ENCODE measurements around the gene ATAD3B. TPM values are rescaled to one million over a fixed set of nuclear protein-coding genes. Genes with fewer than 3 reads are reported as not detected.

Gene ATAD3B
- total and polyA plus RNA-seq, 2 of the 13 experiments (the other 11 are each of a cell fraction or from before 2014, with no cell fraction given), result 9.6 to 31.1 TPM

- TF ChIP-seq ISL2 (CRISPR knock-in tag; IDR thresholded peaks at IDR 0.05) (no peak), MYNN (CRISPR knock-in tag; IDR thresholded peaks at IDR 0.05; ENCODE audit: low read depth) (no peak), PRDM4 (CRISPR knock-in tag; IDR thresholded peaks at IDR 0.05; ENCODE audit: borderline replicate concordance) (no peak), ZFP41 (CRISPR knock-in tag; IDR thresholded peaks at IDR 0.05; ENCODE audit: borderline replicate concordance) (no peak), ZNF629 (CRISPR knock-in tag; conservative IDR thresholded peaks at IDR 0.05) (0 out of 2 replicates have a peak, but pooled peaks have one; percentile 23), KLF15 (CRISPR knock-in tag; IDR thresholded peaks at IDR 0.05; ENCODE audit: borderline replicate concordance) (no peak), SP4 (CRISPR knock-in tag; IDR thresholded peaks at IDR 0.05) (peak; percentile 63), ZNF124 (CRISPR knock-in tag; IDR thresholded peaks at IDR 0.05) (no peak), ZNF83 (CRISPR knock-in tag; IDR thresholded peaks at IDR 0.05; ENCODE audit: borderline replicate concordance) (no peak), MAZ (IDR thresholded peaks at IDR 0.05; ENCODE audit: borderline replicate concordance, low read depth, low read length) (no peak), MAZ (CRISPR knock-in tag; IDR thresholded peaks at IDR 0.05; ENCODE audit: low read depth) (peak; percentile 65), MBD4 (IDR thresholded peaks at IDR 0.05; ENCODE audit: borderline replicate concordance, low read length) (no peak), ZBTB44 (CRISPR knock-in tag; IDR thresholded peaks at IDR 0.05) (no peak), ZNF616 (CRISPR knock-in tag; IDR thresholded peaks at IDR 0.05; ENCODE audit: low read depth) (0 out of 2 replicates have a peak, but pooled peaks have one; percentile 19), ZNF205 (CRISPR knock-in tag; IDR thresholded peaks at IDR 0.05) (no peak), PAWR (CRISPR knock-in tag; IDR thresholded peaks at IDR 0.05; ENCODE audit: borderline replicate concordance) (no peak), ZBTB25 (CRISPR knock-in tag; IDR thresholded peaks at IDR 0.05) (no peak), HHEX (CRISPR knock-in tag; IDR thresholded peaks at IDR 0.05) (no peak), ZNF260 (CRISPR knock-in tag; IDR thresholded peaks at IDR 0.05; ENCODE audit: borderline replicate concordance, low read depth) (no peak), TERF1 (CRISPR knock-in tag; IDR thresholded peaks at IDR 0.05) (no peak), ZBTB3 (CRISPR knock-in tag; IDR thresholded peaks at IDR 0.05; ENCODE audit: borderline replicate concordance, low read depth) (0 out of 2 replicates have a peak, but pooled peaks have one; percentile 17), TP53 (CRISPR knock-in tag; conservative IDR thresholded peaks at IDR 0.05) (no peak), ZNF558 (CRISPR knock-in tag; IDR thresholded peaks at IDR 0.05; ENCODE audit: borderline replicate concordance) (peak; percentile 32; the same call in 1 of the 2 replicates)
Observed at GRCh38 chr1:1430114-1430982, 41.2 kb upstream of the ATAD3B start (continued).
